ENCODE results near the gene TMPRSS13. TPM values are rescaled to one million over a fixed set of nuclear protein-coding genes. Genes with fewer than 3 reads are reported as not detected.

The TMPRSS13 gene
- total RNA-seq, 4 donors from 2014 or later: 0.27 to 0.79 TPM; not detected in 2

DNA sequence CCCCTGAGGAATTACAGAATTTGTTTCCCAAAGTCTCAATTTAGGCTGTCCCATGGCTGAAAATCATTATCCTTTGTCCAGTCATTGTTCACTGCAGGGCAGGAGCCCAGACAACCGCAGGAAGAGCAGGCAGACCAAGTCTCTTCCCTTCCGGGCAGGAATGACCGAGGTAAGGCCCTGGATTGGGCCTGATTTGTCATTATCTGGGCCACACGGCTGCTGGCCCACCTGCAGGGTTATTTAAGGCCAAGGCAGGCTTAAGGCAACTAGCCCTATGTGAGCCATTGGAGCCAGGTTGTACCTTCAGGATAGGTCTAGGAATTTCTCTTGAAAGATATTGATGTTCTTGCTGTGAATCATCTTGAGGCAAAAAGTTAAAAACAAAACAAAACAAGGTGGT is 47.2 kb upstream of the TMPRSS13 start:
- no peaks in the 10 kb centered on the region for H3K36me3 ChIP-seq
- peak overlapping the region in 1 of 4 donors; percentile 2 for H3K27ac ChIP-seq
- WGBS, 2 donors (ENCODE audit: low coverage in 1 of 2): 95% methylated on average over 4 of the region's 4 CpGs; no CpG with 5 or more reads in 1 of the 2 donors
- DNase-seq: no peak
- H3K9me3 ChIP-seq: no peaks in the 10 kb centered on the region
- in situ Hi-C loops (cut with MboI; ENCODE audit: low pct_ligation_motif_present in 1 of 4, low pct_unique_long_range_greater_than_20kb in 1 of 4, low sequenced_read_pairs in 3 of 4) (no loop called here), intact Hi-C loops (cut with DNase I; ENCODE audit: low total_unique reads) (no loop called here)
- H3K4me3 ChIP-seq: no peak overlapping the region
- H3K27me3 ChIP-seq: no peaks in the 10 kb centered on the region
- H3K4me1 ChIP-seq: peaks cover 3 to 19% (median 17%) of the 10 kb centered on the region in 4 donors
- no peak for TF ChIP-seq POLR2AphosphoS5 (IDR thresholded peaks at IDR 0.05)
- TF ChIP-seq, protein P1, sequence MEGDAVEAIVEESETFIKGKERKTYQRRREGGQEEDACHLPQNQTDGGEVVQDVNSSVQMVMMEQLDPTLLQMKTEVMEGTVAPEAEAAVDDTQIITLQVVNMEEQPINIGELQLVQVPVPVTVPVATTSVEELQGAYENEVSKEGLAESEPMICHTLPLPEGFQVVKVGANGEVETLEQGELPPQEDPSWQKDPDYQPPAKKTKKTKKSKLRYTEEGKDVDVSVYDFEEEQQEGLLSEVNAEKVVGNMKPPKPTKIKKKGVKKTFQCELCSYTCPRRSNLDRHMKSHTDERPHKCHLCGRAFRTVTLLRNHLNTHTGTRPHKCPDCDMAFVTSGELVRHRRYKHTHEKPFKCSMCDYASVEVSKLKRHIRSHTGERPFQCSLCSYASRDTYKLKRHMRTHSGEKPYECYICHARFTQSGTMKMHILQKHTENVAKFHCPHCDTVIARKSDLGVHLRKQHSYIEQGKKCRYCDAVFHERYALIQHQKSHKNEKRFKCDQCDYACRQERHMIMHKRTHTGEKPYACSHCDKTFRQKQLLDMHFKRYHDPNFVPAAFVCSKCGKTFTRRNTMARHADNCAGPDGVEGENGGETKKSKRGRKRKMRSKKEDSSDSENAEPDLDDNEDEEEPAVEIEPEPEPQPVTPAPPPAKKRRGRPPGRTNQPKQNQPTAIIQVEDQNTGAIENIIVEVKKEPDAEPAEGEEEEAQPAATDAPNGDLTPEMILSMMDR (IDR thresholded peaks at IDR 0.05): no peak
- no peak for TF ChIP-seq EP300 (IDR thresholded peaks at IDR 0.05; ENCODE audit: low read depth)
- TF ChIP-seq POLR2A (IDR thresholded peaks at IDR 0.05): no peak

GRCh38 chr11:117973503-117973860 is 44.3 kb upstream of the TMPRSS13 start:
- in situ Hi-C loops (cut with MboI; ENCODE audit: low pct_ligation_motif_present in 1 of 4, low pct_unique_long_range_greater_than_20kb in 1 of 4, low sequenced_read_pairs in 3 of 4) (no loop called here), intact Hi-C loops (cut with DNase I; ENCODE audit: low total_unique reads) (no loop called here)
- Histone ChIP-seq H3K9me3 (no peaks in the 10 kb centered on the region), H3K4me3 (no peak overlapping the region), H3K36me3 (no peaks in the 10 kb centered on the region), H3K4me1 (peaks cover 3 to 29% (median 23%) of the 10 kb centered on the region in 4 donors), H3K27ac (peak overlapping the region in 3 of 4 donors; percentile 20 to 74 (median 35)), H3K27me3 (no peaks in the 10 kb centered on the region)
- TF ChIP-seq EP300 (IDR thresholded peaks at IDR 0.05; ENCODE audit: low read depth) (no peak), POLR2AphosphoS5 (IDR thresholded peaks at IDR 0.05) (no peak), POLR2A (IDR thresholded peaks at IDR 0.05) (no peak)
- TF ChIP-seq, protein P1 (IDR thresholded peaks at IDR 0.05): no peak
- no peak for DNase-seq
- WGBS, 2 donors (ENCODE audit: low coverage in 1 of 2): 83 to 85% methylated on average over 4 of the region's 4 CpGs

- WGBS, 2 donors (ENCODE audit: low coverage in 1 of 2): 40% methylated on average over 5 to 9 of the region's 9 CpGs
Observed at GRCh38 chr11:117972629-117973502, 43.7 kb upstream of the TMPRSS13 start.

DNA sequence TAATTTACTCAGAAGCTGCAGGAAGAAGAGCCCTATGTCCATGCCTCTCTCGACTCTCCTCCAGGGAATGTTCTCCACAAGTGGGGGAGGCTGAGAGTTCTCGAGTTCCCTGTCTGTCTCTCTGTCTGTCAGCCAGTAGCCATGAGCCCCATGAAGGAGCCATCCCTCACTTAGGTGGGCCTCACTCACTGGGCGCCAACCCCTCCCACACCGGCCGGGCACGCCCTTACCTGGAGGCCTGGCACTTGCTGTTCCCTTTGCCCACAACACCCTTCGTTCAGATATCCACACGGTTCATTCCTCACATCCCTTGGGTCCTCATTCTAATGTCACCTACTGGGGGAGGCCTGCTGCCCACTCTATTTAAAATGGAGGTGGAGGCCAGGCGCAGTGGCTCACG is 42.8 kb upstream of the TMPRSS13 start:
- no peak overlapping the region for H3K4me3 ChIP-seq
- WGBS, 2 donors (ENCODE audit: low coverage in 1 of 2): 91 to 100% methylated on average over 2 to 10 of the region's 10 CpGs
- in situ Hi-C loops (cut with MboI; ENCODE audit: low pct_ligation_motif_present in 1 of 4, low pct_unique_long_range_greater_than_20kb in 1 of 4, low sequenced_read_pairs in 3 of 4): no loop called here
- H3K9me3 ChIP-seq: no peaks in the 10 kb centered on the region
- H3K4me1 ChIP-seq: peaks cover 3 to 29% (median 23%) of the 10 kb centered on the region in 4 donors
- no peaks in the 10 kb centered on the region for H3K36me3 ChIP-seq
- TF ChIP-seq, protein P1 (IDR thresholded peaks at IDR 0.05): no peak
- TF ChIP-seq POLR2A (IDR thresholded peaks at IDR 0.05) (no peak), POLR2AphosphoS5 (IDR thresholded peaks at IDR 0.05) (no peak), EP300 (IDR thresholded peaks at IDR 0.05; ENCODE audit: low read depth) (no peak)
- no peak for DNase-seq
- intact Hi-C loops (cut with DNase I; ENCODE audit: low total_unique reads): no loop called here
- no peaks in the 10 kb centered on the region for H3K27me3 ChIP-seq
- peak overlapping the region in 1 of 4 donors; percentile 74 for H3K27ac ChIP-seq

More at GRCh38 chr11:117972629-117973502, 43.7 kb upstream of the TMPRSS13 start:
- Histone ChIP-seq H3K4me1 (peaks cover 3 to 29% (median 23%) of the 10 kb centered on the region in 4 donors), H3K27me3 (no peaks in the 10 kb centered on the region), H3K9me3 (no peaks in the 10 kb centered on the region), H3K4me3 (no peak overlapping the region), H3K36me3 (no peaks in the 10 kb centered on the region), H3K27ac (peak overlapping the region in 3 of 4 donors; percentile 20 to 74 (median 35))
- intact Hi-C loops (cut with DNase I; ENCODE audit: low total_unique reads): no loop called here
- TF ChIP-seq, protein P1 (IDR thresholded peaks at IDR 0.05): no peak
- TF ChIP-seq EP300 (IDR thresholded peaks at IDR 0.05; ENCODE audit: low read depth): no peak
- no peak for TF ChIP-seq POLR2AphosphoS5 (IDR thresholded peaks at IDR 0.05)
- no peak for TF ChIP-seq POLR2A (IDR thresholded peaks at IDR 0.05)
- in situ Hi-C loops (cut with MboI; ENCODE audit: low pct_ligation_motif_present in 1 of 4, low pct_unique_long_range_greater_than_20kb in 1 of 4, low sequenced_read_pairs in 3 of 4): no loop called here
- DNase-seq: no peak

Measured in transverse colon (tissue), 4 donors.